SU-DHL-6 (cell line): Measurements from ENCODE around the gene CCDC59.
A peak's percentile ranks its signal among the peaks of the same experiment; 100 is the strongest.

Source experiments
- EZH2phosphoT487 ChIP-seq: fragments of 200-600 bp; sonication (generic), shearing (Covaris generic); conservative IDR thresholded peaks from 2 replicates; pipeline ENCODE4 v1.6.1; 2018; ENCODE audit warnings: mild to moderate bottlenecking, antibody characterized with exemption, low read length, moderate library complexity, mixed read lengths
- TF ChIP-seq, protein P1 (sequence below): fragments of 200-600 bp; sonication (generic); IDR thresholded peaks from one replicate; pipeline ENCODE4 v1.5.1; 2017; ENCODE audit warnings: antibody characterized with exemption, mild to moderate bottlenecking, low read length, moderate library complexity; ENCODE audit not compliant: insufficient read depth, poor library complexity, severe bottlenecking

DNA sequence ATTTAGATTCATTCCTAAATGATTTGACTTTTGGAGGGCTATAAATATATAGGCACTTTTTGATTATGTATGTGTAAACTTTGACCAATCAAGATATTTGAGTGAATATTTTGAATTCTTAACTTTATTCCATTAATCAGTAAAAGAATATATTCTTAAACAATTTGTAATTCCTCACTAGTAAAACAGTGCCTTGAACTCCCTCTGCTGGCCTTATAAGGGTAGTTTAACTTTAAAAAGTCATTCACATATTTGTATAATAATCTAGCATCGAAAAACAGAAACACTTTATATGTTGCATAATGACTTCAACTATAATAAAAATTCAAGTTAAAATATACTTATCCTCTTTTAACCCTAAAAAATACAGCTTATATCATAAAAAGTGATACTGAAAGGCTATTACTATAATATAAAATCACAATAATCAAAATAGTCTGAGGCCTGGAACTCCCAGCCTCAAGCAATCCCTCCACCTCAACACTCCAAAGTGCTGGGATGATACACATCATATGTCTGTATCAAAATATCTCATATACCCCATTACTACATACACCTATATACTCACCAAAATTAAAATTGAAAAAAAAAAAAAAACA is 31.2 kb downstream of the CCDC59 start:
- TF ChIP-seq, protein P1, sequence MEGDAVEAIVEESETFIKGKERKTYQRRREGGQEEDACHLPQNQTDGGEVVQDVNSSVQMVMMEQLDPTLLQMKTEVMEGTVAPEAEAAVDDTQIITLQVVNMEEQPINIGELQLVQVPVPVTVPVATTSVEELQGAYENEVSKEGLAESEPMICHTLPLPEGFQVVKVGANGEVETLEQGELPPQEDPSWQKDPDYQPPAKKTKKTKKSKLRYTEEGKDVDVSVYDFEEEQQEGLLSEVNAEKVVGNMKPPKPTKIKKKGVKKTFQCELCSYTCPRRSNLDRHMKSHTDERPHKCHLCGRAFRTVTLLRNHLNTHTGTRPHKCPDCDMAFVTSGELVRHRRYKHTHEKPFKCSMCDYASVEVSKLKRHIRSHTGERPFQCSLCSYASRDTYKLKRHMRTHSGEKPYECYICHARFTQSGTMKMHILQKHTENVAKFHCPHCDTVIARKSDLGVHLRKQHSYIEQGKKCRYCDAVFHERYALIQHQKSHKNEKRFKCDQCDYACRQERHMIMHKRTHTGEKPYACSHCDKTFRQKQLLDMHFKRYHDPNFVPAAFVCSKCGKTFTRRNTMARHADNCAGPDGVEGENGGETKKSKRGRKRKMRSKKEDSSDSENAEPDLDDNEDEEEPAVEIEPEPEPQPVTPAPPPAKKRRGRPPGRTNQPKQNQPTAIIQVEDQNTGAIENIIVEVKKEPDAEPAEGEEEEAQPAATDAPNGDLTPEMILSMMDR: peak; percentile 51
- TF ChIP-seq EZH2phosphoT487: no peak
